Naive B cell (primary cell): Measurements from ENCODE around the gene FILIP1L. TPM values are rescaled to one million over a fixed set of nuclear protein-coding genes. Genes with fewer than 3 reads are reported as not detected.

Source experiments
- ATAC-seq, 2 donors: fragments of 150-1000 bp; cut with Tn5 transposase; 2 replicates each; pipeline ENCODE4 v1.10.0; 2021; ENCODE audit warnings: low read depth in 2 of 2, mild to moderate bottlenecking in 2 of 2, moderate library complexity in 2 of 2
- DNase-seq: peaks from one replicate; pipeline ENCODE4 v3.0.0; 2022
- H3K27ac Mint-ChIP-seq, 6 donors: one replicate each; pipeline ENCODE4 v1.8.0; 2020 to 2022; ENCODE audit warnings: mild to moderate bottlenecking in 6 of 6, mixed read lengths in 6 of 6, moderate library complexity in 5 of 6, inconsistent platforms in 2 of 6
- H3K27me3 Mint-ChIP-seq, 3 donors: one replicate each; pipeline ENCODE4 v1.8.0; 2021 to 2022; ENCODE audit warnings: mixed read lengths in 3 of 3, mild to moderate bottlenecking in 1 of 3
- H3K36me3 Mint-ChIP-seq, 2 donors: one replicate each; pipeline ENCODE4 v1.8.0; 2020 to 2022; ENCODE audit warnings: mixed read lengths in 2 of 2, inconsistent platforms in 1 of 2, mild to moderate bottlenecking in 1 of 2
- H3K4me1 Mint-ChIP-seq, 3 donors: one replicate each; pipeline ENCODE4 v1.8.0; 2020 to 2022; ENCODE audit warnings: mixed read lengths in 3 of 3, inconsistent platforms in 1 of 3, mild to moderate bottlenecking in 1 of 3, moderate library complexity in 1 of 3
- H3K4me3 Mint-ChIP-seq, 8 donors: one replicate each; pipeline ENCODE4 v1.8.0; 2020 to 2022; ENCODE audit warnings: mild to moderate bottlenecking in 8 of 8, mixed read lengths in 8 of 8, moderate library complexity in 8 of 8, inconsistent platforms in 2 of 8
- H3K9me3 Mint-ChIP-seq, 7 donors: one replicate each; pipeline ENCODE4 v1.8.0; 2020 to 2022; ENCODE audit warnings: mixed read lengths in 7 of 7, mild to moderate bottlenecking in 5 of 7, inconsistent platforms in 2 of 7, moderate library complexity in 1 of 7
- polyA plus RNA-seq, 6 donors: library from polyadenylated mRNA; unstranded; fragments of 300-500 nt; fragmentation: Illumina TruSeq; gene quantifications; one replicate each; pipeline ENCODE4 v1.2.3, GENCODE V29; 2021; ENCODE audit warnings: low read depth in 6 of 6

FILIP1L gene
- polyA plus RNA-seq, 6 donors from 2014 or later = 0.29 to 1.2 (median 0.99) TPM; not detected in 1

GRCh38 chr3:100084100-100084806 lies 30.0 kb downstream of the FILIP1L start:
- peaks cover 3 to 13% (median 9%) of the 10 kb centered on the region in 3 donors for H3K4me1 Mint-ChIP-seq
- H3K36me3 Mint-ChIP-seq = no peaks in the 10 kb centered on the region
- H3K27ac Mint-ChIP-seq = peak overlapping the region in 1 of 6 donors; percentile 86
- H3K9me3 Mint-ChIP-seq = no peaks in the 10 kb centered on the region
- no peak for DNase-seq
- H3K4me3 Mint-ChIP-seq = peak overlapping the region in 1 of 8 donors; percentile 1
- peak; percentile 79 to 82 for ATAC-seq
- no peaks in the 10 kb centered on the region for H3K27me3 Mint-ChIP-seq

- Mint-ChIP-seq H3K27ac (peak overlapping the region in 2 of 6 donors; percentile 65 to 73), H3K27me3 (no peaks in the 10 kb centered on the region), H3K36me3 (no peaks in the 10 kb centered on the region), H3K4me1 (peaks cover 3 to 13% (median 9%) of the 10 kb centered on the region in 3 donors), H3K9me3 (no peaks in the 10 kb centered on the region), H3K4me3 (no peak overlapping the region)
- ATAC-seq (no peak), DNase-seq (no peak)
These were observed 31.1 kb downstream of the FILIP1L start for GRCh38 chr3:100083209-100083608.

DNA sequence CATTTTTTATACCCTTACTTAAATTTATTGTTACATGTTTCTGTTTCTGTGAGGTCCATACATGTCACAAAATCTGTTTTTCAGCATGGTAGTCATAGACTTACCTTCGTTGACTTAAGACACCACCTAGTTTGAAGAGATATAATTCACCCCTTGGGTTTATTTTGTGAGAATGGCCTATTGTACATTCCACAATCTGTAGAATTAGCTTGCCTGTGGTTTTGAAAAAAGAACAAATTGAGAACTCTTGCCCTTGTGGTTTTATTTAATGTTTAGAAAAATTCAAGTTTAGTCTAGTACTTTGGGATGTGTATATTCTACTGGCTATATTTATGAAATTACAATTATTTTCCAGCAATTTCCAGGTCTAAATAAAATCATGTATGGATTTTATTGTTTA lies 31.6 kb downstream of the FILIP1L start:
- Mint-ChIP-seq H3K36me3 (no peaks in the 10 kb centered on the region), H3K4me3 (no peak overlapping the region), H3K27ac (no peak overlapping the region), H3K4me1 (peaks cover 3 to 13% (median 9%) of the 10 kb centered on the region in 3 donors), H3K9me3 (no peaks in the 10 kb centered on the region), H3K27me3 (no peaks in the 10 kb centered on the region)
- ATAC-seq = no peak
- no peak for DNase-seq

DNA sequence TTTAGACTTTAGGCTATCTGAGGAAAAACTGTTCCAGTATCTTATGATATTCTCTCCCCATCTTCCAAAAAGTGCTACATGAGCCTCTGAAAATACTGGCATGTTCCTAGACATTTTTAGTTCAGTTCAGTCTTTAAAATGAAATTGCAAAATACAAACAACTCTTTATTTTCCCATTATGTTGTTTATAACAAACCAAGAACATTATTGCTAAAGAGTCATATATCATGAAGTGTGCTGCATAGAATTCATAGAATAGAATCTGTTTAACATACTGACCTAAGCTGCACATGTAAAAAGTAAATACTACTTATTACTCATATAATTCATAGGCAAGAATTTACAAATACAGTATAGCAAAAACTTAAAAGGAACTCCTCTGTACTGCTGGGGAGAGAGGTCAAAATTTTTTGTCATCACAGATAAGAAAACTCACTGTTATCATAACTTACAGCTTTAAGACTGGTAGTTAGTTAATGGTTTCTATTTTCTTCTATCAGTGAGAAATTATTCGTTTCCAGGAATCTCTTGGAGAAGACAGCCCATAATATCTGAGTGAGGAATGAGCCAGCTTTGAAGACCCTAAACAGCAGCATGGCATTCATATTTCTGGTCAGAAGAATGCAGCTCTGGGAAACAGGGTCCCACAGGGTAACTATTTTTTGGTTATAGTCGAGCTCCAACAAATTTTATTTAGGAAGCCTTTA lies 32.2 kb downstream of the FILIP1L start:
- H3K27me3 Mint-ChIP-seq = no peaks in the 10 kb centered on the region
- H3K27ac Mint-ChIP-seq = no peak overlapping the region
- ATAC-seq (no peak), DNase-seq (no peak)
- no peak overlapping the region for H3K4me3 Mint-ChIP-seq
- no peaks in the 10 kb centered on the region for H3K9me3 Mint-ChIP-seq
- no peaks in the 10 kb centered on the region for H3K36me3 Mint-ChIP-seq
- H3K4me1 Mint-ChIP-seq = peaks cover under 1 to 10% (median 9%) of the 10 kb centered on the region in 3 donors

DNA sequence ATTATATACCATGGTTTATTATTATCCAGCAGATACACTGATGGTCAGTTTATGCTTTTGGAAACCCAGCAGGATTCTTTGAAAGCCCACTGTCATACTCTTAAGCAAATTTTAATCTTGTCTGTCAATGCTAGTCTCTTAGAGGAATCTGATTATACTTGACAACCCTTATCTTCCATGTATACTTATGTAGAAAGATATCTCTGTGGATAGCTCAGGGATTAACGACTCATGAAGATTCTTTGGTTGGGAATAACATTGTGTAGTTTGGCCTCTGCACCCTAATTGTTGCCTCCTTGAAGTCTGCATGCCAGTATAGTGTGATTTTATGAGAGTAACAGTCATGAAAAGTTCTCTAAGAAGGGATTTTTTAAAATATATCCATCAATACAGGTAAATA lies 33.0 kb downstream of the FILIP1L start:
- Mint-ChIP-seq H3K4me3 (no peak overlapping the region), H3K9me3 (no peaks in the 10 kb centered on the region), H3K27me3 (no peaks in the 10 kb centered on the region), H3K36me3 (no peaks in the 10 kb centered on the region), H3K4me1 (peaks cover 0 to 9% (median 5%) of the 10 kb centered on the region in 3 donors), H3K27ac (no peak overlapping the region)
- ATAC-seq (no peak), DNase-seq (no peak)

DNA sequence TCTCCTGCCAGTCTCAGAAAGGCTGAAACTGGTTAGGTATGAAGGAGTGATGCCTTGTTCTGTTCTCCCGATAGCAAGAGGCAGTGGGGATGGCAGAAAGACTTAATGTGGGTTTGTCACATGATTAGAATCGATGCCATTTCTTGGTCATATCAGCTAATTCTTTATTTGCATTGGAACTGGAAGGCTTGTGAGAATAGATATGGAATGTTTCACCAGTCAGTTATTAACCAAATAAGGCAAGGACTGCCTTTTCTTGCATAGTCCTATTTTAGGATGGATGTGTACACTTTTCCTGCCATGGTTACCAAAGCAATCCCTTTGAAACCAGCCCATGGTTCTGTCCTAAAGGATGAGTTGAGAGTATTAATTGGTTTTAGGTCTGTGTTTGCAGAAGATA lies 33.7 kb downstream of the FILIP1L start:
- Mint-ChIP-seq H3K4me1 (peaks cover 0 to 9% (median 5%) of the 10 kb centered on the region in 3 donors), H3K36me3 (no peaks in the 10 kb centered on the region), H3K27ac (no peak overlapping the region), H3K4me3 (no peak overlapping the region), H3K9me3 (no peaks in the 10 kb centered on the region), H3K27me3 (no peaks in the 10 kb centered on the region)
- DNase-seq (no peak), ATAC-seq (no peak)

DNA sequence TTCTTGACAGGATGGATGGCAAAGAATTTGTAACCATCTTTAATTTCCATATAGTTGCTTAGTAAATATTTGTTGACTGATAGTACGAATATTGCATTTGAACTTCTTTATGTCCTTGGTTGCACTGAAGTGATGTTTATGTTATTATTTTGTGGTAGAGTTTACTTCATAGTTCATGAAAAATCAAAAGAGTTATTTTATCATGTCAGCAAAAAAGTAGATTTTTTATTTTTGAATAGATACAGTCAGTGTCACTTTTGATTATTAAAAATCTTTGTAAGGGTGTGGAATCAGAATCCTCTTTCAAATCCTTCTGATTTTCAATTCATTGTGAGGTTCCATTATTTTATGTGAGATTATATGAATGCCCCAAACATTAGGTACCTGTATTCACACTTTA lies 35.0 kb downstream of the FILIP1L start:
- Mint-ChIP-seq H3K4me3 (no peak overlapping the region), H3K27ac (no peak overlapping the region), H3K27me3 (no peaks in the 10 kb centered on the region), H3K36me3 (no peaks in the 10 kb centered on the region), H3K4me1 (peaks cover 0 to 5% (median 3%) of the 10 kb centered on the region in 3 donors), H3K9me3 (no peaks in the 10 kb centered on the region)
- ATAC-seq (no peak), DNase-seq (no peak)

DNA sequence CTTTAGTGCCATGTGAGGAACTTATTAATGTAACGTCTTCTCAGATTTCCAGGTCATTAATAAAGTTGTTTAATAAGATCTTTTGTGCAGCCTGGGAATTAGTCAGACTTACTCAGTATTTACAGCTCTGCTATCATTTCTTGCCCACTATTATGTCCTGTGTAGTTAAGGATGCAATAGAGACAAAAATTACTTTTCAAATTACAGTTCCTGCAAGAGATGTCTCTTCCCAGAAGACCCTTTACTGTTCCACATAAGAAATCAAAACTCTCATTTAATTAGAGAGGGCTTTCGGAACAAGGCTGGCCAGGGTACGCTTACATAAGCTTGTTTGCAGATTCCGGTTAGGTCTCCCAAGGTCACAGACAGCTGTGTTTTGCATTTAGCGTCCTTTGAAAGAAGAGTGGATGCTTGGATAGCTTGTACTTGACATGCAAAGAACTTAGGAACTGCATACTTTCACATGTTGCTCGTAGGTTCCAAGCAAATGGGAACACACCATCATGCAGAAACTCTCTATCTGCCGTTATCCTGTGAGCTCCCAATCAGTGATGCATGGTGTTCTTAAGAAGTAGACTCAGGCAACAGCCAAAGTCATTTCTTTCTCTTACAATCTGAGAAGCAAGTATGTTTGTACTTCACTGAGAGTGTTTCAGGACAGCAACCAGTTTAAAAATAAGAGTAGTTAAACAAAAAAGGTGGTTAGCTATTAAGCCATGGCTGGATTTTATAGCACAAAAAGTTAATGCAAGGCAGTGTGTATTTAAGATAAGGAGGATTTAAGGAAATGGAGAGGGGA lies 37.4 kb downstream of the FILIP1L start:
- ATAC-seq = no peak
- Mint-ChIP-seq H3K4me3 (no peak overlapping the region), H3K36me3 (no peaks in the 10 kb centered on the region), H3K9me3 (no peaks in the 10 kb centered on the region), H3K27ac (peak overlapping the region in 2 of 6 donors; percentile 18 to 54), H3K27me3 (no peaks in the 10 kb centered on the region), H3K4me1 (peaks cover 15 to 24% (median 24%) of the 10 kb centered on the region in 3 donors)
- no peak for DNase-seq

- no peak for ATAC-seq
- no peaks in the 10 kb centered on the region for H3K27me3 Mint-ChIP-seq
These were observed 38.2 kb downstream of the FILIP1L start for GRCh38 chr3:100075851-100076730.

DNA sequence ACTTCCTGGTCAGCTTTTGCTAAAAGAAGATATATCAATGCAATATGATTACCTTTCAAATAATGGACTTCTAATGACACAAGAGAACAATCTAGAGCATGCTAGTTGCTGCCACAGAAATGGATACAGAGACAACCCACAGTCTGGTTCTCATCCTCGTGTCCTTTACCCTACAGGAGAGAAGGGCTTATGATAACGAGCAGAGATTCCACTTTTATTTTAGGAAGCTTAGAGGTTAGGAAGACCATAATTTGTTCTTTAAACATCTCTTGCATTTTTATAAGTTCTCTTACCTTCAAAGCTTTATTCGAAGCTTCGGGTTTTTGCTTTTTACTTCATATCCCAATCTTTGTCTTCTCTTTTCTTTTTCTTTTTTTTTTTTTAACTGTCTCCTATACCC lies 39.1 kb downstream of the FILIP1L start:
- no peak for DNase-seq
- Mint-ChIP-seq H3K4me1 (peaks cover 24 to 38% (median 33%) of the 10 kb centered on the region in 3 donors), H3K9me3 (no peaks in the 10 kb centered on the region), H3K27me3 (no peaks in the 10 kb centered on the region), H3K36me3 (peaks cover 0 to 3% of the 10 kb centered on the region in 2 donors), H3K4me3 (no peak overlapping the region), H3K27ac (no peak overlapping the region)
- no peak for ATAC-seq

More at GRCh38 chr3:100075851-100076730, 38.2 kb downstream of the FILIP1L start:
- no peak for DNase-seq
- peaks cover 24 to 33% (median 32%) of the 10 kb centered on the region in 3 donors for H3K4me1 Mint-ChIP-seq
- H3K36me3 Mint-ChIP-seq = peaks cover 0 to 3% of the 10 kb centered on the region in 2 donors
- H3K27ac Mint-ChIP-seq = peak overlapping the region in 1 of 6 donors; percentile 54
- no peak overlapping the region for H3K4me3 Mint-ChIP-seq
- H3K9me3 Mint-ChIP-seq = no peaks in the 10 kb centered on the region

DNA sequence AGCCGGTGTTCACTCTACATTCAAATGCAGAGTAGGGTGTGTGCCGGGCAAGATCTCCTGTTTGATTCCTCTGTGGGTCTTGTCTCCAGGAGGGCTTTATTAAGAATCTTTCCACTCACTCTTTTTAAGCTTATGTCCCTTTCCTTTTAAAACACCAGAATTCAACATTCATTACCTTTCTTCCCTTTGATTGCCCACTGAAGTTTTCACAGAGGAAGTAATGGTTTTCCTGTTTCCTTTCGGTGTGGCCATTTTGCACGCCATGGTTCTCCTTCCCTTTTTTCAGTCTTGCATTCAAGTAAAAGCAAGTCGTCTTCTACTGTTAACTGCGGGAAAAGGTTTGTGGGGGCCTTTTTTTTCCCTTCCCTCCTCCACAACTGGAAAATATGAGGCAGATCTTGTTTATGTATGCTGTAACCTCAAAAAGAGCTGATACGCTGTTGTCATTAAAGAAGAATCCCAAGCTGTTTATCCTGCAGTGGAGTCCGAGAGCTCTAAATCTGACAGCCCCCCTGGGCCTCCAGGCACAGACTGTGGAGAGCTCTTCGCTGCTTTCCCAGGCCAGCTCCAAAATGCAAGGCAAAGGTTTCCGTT lies 40.5 kb downstream of the FILIP1L start:
- Mint-ChIP-seq H3K27ac (peak overlapping the region in 5 of 6 donors; percentile 41 to 87 (median 61)), H3K36me3 (peaks cover 0 to 3% of the 10 kb centered on the region in 2 donors), H3K9me3 (no peaks in the 10 kb centered on the region), H3K27me3 (no peaks in the 10 kb centered on the region), H3K4me1 (peaks cover 33 to 48% (median 46%) of the 10 kb centered on the region in 3 donors), H3K4me3 (peak overlapping the region; percentile 67 to 92 (median 79))
- DNase-seq (peak; percentile 23), ATAC-seq (no peak)

- Mint-ChIP-seq H3K4me1 (peaks cover 36 to 50% (median 48%) of the 10 kb centered on the region in 3 donors), H3K4me3 (peak overlapping the region in 7 of 8 donors; percentile 67 to 92 (median 79)), H3K27me3 (no peaks in the 10 kb centered on the region), H3K9me3 (no peaks in the 10 kb centered on the region), H3K36me3 (peaks cover 0 to 3% of the 10 kb centered on the region in 2 donors), H3K27ac (peak overlapping the region in 3 of 6 donors; percentile 52 to 87 (median 61))
- ATAC-seq (no peak), DNase-seq (no peak)
These were observed 41.1 kb downstream of the FILIP1L start for GRCh38 chr3:100073049-100073713.
